Tibial nerve (tissue), 3 donors: ENCODE data around the gene USP3.

Source experiments
- POLR2A ChIP-seq, 2 donors: fragments of 450-650 bp; IDR thresholded peaks; one replicate each; pipeline ENCODE4 v1.6.1; 2017; ENCODE audit warnings: antibody characterized with exemption in 2 of 2, mild to moderate bottlenecking in 2 of 2, moderate library complexity in 2 of 2
- TF ChIP-seq, protein P1 (sequence below), 5 experiments: fragments of 200-600 bp in 3 of 5; fragments of 450-650 bp in 2 of 5; sonication (generic) in 3 of 5; IDR thresholded peaks; one replicate each; pipeline ENCODE4 v1.5.1; 2016 to 2019; ENCODE audit warnings: antibody characterized with exemption in 5 of 5, mild to moderate bottlenecking in 3 of 5, moderate library complexity in 2 of 5

DNA sequence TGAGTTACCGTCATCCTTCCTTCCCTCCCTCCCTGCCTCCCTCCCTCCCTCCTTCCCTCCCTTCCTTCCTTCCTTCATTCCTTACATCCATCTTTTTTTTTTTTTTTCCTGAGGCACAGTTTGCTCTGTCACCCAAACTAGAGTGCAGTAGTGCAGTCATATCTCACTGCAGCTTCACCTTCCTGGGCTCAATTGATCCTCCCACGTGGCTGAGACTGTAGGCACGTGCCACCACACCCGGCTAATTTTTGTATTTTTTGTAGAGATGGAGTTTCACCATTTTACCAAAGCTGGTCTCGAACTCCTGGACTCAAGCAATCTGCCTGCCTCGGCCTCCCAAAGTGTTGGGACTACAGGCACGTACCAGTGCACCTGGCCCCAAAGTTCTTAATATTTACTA, 25.8 kb downstream of the USP3 start:
- TF ChIP-seq, protein P1, sequence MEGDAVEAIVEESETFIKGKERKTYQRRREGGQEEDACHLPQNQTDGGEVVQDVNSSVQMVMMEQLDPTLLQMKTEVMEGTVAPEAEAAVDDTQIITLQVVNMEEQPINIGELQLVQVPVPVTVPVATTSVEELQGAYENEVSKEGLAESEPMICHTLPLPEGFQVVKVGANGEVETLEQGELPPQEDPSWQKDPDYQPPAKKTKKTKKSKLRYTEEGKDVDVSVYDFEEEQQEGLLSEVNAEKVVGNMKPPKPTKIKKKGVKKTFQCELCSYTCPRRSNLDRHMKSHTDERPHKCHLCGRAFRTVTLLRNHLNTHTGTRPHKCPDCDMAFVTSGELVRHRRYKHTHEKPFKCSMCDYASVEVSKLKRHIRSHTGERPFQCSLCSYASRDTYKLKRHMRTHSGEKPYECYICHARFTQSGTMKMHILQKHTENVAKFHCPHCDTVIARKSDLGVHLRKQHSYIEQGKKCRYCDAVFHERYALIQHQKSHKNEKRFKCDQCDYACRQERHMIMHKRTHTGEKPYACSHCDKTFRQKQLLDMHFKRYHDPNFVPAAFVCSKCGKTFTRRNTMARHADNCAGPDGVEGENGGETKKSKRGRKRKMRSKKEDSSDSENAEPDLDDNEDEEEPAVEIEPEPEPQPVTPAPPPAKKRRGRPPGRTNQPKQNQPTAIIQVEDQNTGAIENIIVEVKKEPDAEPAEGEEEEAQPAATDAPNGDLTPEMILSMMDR (IDR thresholded peaks at IDR 0.05): no peak
- no peak for TF ChIP-seq POLR2A (IDR thresholded peaks at IDR 0.05)
